Coronary artery (tissue), 2 donors: ENCODE data around the gene ZBTB44.
"Not testable (repeated sequence)": the region's sequence is repeated elsewhere in the genome, so short reads cannot be mapped to it uniquely, and the experiment has no call there.

Experiments
- DNase-seq: peaks from one replicate; pipeline ENCODE4 v3.0.0-alpha.2; 2017; ENCODE audit warnings: low spot score
- H3K27ac ChIP-seq, 2 donors: fragments of 200-600 bp; sonication (generic); one replicate each; pipeline ENCODE4 v1.5.1; 2016 to 2019
- H3K4me3 ChIP-seq: fragments of 200-600 bp; sonication (generic); 2 replicates; pipeline ENCODE4 v1.5.1; 2016; ENCODE audit warnings: mild to moderate bottlenecking, moderate library complexity
- TF ChIP-seq, protein P1 (sequence below): fragments of 200-600 bp; sonication (generic); IDR thresholded peaks from one replicate; pipeline ENCODE4 v1.5.1; 2019; ENCODE audit warnings: antibody characterized with exemption

The ZBTB44 gene

DNA sequence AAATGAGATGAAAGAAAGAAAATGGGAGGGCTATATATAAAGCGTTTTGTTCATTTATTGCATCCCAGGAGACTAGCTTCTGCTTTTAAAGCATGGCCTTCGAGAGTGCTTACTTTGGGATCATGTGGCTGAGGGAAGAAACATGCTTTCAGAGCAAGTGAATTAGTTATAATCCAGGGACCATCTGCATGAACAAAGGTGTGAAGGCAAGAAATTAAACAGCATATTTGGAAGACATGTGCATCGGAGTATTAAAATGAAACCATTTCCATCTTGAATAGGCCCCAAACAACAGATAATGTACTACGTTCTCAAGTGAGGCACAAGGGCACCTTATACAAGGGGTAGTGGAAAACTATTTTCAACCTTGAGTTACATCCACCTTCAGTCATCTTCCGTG lies 51.4 kb downstream of the ZBTB44 start:
- H3K4me3 ChIP-seq, result no peak overlapping the region
- H3K27ac ChIP-seq, result no peak overlapping the region
- DNase-seq, result no peak
- TF ChIP-seq, protein P1, sequence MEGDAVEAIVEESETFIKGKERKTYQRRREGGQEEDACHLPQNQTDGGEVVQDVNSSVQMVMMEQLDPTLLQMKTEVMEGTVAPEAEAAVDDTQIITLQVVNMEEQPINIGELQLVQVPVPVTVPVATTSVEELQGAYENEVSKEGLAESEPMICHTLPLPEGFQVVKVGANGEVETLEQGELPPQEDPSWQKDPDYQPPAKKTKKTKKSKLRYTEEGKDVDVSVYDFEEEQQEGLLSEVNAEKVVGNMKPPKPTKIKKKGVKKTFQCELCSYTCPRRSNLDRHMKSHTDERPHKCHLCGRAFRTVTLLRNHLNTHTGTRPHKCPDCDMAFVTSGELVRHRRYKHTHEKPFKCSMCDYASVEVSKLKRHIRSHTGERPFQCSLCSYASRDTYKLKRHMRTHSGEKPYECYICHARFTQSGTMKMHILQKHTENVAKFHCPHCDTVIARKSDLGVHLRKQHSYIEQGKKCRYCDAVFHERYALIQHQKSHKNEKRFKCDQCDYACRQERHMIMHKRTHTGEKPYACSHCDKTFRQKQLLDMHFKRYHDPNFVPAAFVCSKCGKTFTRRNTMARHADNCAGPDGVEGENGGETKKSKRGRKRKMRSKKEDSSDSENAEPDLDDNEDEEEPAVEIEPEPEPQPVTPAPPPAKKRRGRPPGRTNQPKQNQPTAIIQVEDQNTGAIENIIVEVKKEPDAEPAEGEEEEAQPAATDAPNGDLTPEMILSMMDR, result no peak

DNA sequence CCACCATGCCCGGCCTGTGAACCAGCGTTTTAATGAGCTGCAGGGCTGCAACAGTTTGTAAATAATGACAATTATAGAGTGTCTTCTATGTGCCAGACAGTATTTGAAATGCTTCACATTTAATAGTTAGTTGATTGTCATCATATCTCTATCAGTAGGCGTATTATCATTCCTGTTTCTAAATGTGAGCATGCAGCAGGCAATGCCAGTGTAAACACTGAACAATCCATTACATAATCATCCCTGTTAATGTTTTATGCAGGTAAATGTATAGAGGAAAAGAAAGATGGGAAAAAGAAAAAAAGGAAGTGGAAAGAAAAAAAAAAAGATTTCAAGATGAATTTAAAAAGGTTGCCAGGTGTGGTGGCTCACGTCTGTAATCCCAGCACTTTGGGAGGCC lies 52.3 kb downstream of the ZBTB44 start:
- H3K27ac ChIP-seq, result no peak overlapping the region
- no peak overlapping the region for H3K4me3 ChIP-seq
- TF ChIP-seq, protein P1, result no peak
- DNase-seq, result no peak

DNA sequence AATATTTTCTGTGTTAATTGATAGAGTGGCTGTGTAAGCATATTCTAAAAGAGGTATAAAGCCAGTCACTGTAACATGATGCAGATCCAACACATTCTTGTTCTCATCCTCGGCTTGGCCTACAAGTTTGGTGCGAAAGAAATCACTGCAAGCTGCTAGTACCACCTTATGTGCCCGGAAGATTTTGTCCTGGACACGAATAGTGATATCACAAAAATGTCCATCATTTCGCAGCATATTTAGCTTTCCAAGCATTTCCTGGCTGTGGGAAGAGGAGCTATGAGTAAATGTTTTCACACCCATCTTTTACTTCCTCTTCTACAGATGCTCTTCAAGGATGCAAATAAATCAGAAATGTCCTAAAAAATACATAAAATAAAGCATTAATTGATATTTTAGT lies 53.1 kb downstream of the ZBTB44 start:
- TF ChIP-seq, protein P1, result no peak
- no peak for DNase-seq

DNA sequence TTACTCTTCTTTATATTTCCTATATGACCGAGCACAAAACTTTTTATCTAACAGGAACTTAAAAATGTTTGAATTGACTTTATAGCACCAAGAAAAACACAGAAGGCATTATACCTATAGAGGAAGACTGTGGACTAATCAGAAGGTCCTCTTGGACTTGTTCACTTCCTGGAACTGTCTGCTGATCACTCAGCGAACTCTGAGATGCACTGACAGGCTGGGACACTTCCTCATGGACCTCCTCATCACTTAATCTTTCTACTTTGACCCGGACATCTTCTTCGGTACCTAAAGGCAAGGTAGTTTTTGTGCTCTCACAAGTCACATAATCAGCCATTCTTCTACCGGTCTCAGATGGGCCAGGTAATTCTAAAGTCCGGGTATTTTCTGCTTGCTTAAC lies 54.0 kb downstream of the ZBTB44 start:
- TF ChIP-seq, protein P1, result no peak
- no peak for DNase-seq
- H3K4me3 ChIP-seq, result no peak overlapping the region
- no peak overlapping the region for H3K27ac ChIP-seq

More for the DNA sequence above, 53.1 kb downstream of the ZBTB44 start:
- Histone ChIP-seq H3K27ac (no peak overlapping the region), H3K4me3 (no peak overlapping the region)

DNA sequence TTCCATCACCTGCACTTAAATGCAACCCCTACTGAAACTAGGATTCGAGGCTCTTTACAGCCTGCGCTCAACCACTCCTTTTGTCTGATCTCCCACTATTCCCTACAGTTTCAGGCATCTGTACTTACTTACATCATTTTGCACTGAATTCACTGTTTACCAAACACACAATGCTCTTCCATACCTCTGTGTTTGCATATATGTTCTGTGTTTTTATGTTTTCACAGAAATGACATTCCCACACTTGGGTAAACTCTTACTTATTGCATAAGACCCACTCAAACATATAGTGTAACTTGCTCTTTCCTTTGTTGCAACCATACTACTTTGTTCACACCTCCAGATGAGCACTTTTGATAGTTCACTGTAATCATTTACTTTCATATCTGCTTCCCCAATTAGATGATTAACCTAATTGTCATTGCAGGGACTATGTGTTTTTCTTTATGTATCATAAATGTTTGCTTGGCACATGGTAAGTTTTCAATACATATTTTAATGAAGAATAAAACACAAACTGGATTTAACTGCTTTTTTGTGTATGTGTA lies 54.6 kb downstream of the ZBTB44 start:
- no peak for DNase-seq
- Histone ChIP-seq H3K27ac (no peak overlapping the region), H3K4me3 (no peak overlapping the region)
- TF ChIP-seq, protein P1, result no peak

DNA sequence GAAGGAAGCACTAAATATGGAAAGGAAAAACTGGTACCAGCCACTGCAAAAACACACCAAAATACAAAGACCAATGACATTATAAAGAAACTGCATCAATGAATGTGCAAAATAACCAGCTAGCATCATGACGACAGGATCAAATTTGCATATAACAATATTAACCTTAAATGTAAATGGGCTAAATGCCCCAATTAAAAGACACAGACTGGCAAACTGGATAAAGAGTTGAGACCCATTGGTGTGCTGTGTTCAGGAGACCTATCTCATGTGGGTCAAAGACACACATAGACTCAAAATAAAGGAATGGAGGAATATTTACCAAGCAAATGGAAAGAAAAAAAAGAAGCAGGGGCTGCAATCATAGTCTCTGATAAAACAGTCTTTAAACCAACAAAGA lies 63.0 kb downstream of the ZBTB44 start:
- H3K27ac ChIP-seq, H3K4me3 ChIP-seq, DNase-seq: not testable (repeated sequence)

DNA sequence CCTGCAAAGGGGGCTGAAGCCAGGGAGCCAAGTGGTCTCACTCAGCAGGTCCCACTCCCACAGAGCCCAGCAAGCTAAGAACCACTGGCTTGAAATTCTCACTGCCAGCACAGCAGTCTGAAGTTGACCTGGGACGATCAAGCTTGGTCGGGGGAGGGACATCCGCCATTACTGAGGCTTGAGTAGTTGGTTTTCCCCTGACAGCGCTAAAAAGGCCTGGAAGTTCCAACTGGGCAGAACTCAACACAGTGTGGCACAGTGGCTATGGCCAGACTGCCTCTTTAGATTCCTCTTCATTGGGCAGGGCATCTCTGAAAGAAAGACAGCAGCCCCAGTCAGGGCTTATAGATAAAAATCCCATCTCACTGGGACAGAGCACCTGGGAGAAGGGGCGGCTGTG lies 64.8 kb downstream of the ZBTB44 start:
- not testable (repeated sequence) for H3K27ac ChIP-seq, H3K4me3 ChIP-seq, DNase-seq

DNA sequence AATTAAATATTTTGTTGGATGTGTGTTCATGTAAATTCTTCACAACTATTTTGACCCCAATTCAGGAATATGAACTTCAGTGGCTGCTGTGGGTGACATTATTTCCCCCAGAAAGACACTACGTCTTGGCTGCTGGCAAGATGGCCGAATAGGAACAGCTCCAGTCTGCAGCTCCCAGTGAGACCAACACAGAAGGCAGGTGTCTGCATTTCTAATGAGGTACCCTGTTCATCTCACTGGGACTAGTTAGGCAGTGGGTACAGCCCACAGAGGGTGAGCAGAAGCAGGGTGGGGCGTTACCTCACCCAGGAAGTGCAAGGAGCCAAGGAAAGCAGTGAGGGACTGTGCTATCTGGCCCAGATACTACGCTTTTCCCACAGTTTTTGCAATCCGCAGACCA lies 65.3 kb downstream of the ZBTB44 start:
- TF ChIP-seq, protein P1, result no peak
- H3K4me3 ChIP-seq, result no peak overlapping the region
- no peak overlapping the region for H3K27ac ChIP-seq
- DNase-seq, result no peak
